Bone marrow (tissue), 2 donors: Measurements from ENCODE around the gene ANO1.
A peak's percentile ranks its signal among the peaks of the same experiment; 100 is the strongest.

Source experiments
- DNase-seq, 2 donors: peaks; one replicate each; lab custom pipeline; 2025; lab: John Stamatoyannopoulos, UW

ANO1 gene

GRCh38 chr11:70167120-70167519 is 89.0 kb downstream of the ANO1 start:
- DNase-seq = no peak

- DNase-seq = no peak
These were observed 89.7 kb downstream of the ANO1 start for GRCh38 chr11:70167723-70168404.

GRCh38 chr11:70168405-70168754 is 90.3 kb downstream of the ANO1 start:
- no peak for DNase-seq

- DNase-seq = no peak
These were observed 91.0 kb downstream of the ANO1 start for GRCh38 chr11:70169127-70169526.

- DNase-seq = no peak
These were observed 91.5 kb downstream of the ANO1 start for GRCh38 chr11:70169632-70170031.

- DNase-seq = no peak
These were observed 92.6 kb downstream of the ANO1 start for GRCh38 chr11:70170596-70171210.

GRCh38 chr11:70173018-70173417 is 94.9 kb downstream of the ANO1 start:
- no peak for DNase-seq

- DNase-seq = no peak
These were observed 96.6 kb downstream of the ANO1 start for GRCh38 chr11:70174547-70175235.

- no peak for DNase-seq
These were observed 97.2 kb downstream of the ANO1 start for GRCh38 chr11:70175236-70175698.

GRCh38 chr11:70176940-70177689 is 99.0 kb downstream of the ANO1 start:
- DNase-seq = peak in 1 of 2 donors; percentile 7

- DNase-seq = no peak
These were observed 102.8 kb downstream of the ANO1 start for GRCh38 chr11:70180906-70181305.

- DNase-seq = no peak
These were observed 104.1 kb downstream of the ANO1 start for GRCh38 chr11:70182266-70182665.

GRCh38 chr11:70183032-70183431 is 104.9 kb downstream of the ANO1 start:
- DNase-seq = no peak

GRCh38 chr11:70183483-70184176 is 105.5 kb downstream of the ANO1 start:
- no peak for DNase-seq

GRCh38 chr11:70184396-70184795 is 106.3 kb downstream of the ANO1 start:
- DNase-seq = no peak

- no peak for DNase-seq
These were observed 107.4 kb downstream of the ANO1 start for GRCh38 chr11:70185348-70186055.

GRCh38 chr11:70186420-70186819 is 108.3 kb downstream of the ANO1 start:
- no peak for DNase-seq

- DNase-seq = no peak
These were observed 108.8 kb downstream of the ANO1 start for GRCh38 chr11:70186936-70187335.

GRCh38 chr11:70187771-70188170 is 109.7 kb downstream of the ANO1 start:
- DNase-seq = no peak

GRCh38 chr11:70189622-70190021 is 111.5 kb downstream of the ANO1 start:
- no peak for DNase-seq

- DNase-seq = peak in 1 of 2 donors; percentile 10
These were observed 113.5 kb downstream of the ANO1 start for GRCh38 chr11:70191495-70192140.
